NK-92 (cell line): ENCODE results near the gene KRTAP9-6.
"Not testable (repeated sequence)": the region's sequence is repeated elsewhere in the genome, so short reads cannot be mapped to it uniquely, and the experiment has no call there.

Experiments used
- DNase-seq: peaks from one replicate; lab custom pipeline; 2025; ENCODE audit not compliant: unreplicated experiment; lab: John Stamatoyannopoulos, UW

The KRTAP9-6 gene

GRCh38 chr17:41271323-41271722, 6.1 kb downstream of the KRTAP9-6 start:
- not testable (repeated sequence) for DNase-seq

GRCh38 chr17:41271858-41272257, 6.7 kb downstream of the KRTAP9-6 start:
- DNase-seq, result no peak

- not testable (repeated sequence) for DNase-seq
Observed at GRCh38 chr17:41275648-41276190, 10.5 kb downstream of the KRTAP9-6 start, which contains the start of gene KRTAP9-7. Gene KRTAP9-7 (plus strand): TSS chr17:41275698. CDS start chr17:41275698, 0 bp downstream.

GRCh38 chr17:41278176-41278955, 13.2 kb downstream of the KRTAP9-6 start:
- DNase-seq, result no peak

GRCh38 chr17:41284043-41284442, 18.9 kb downstream of the KRTAP9-6 start:
- DNase-seq, result no peak

- DNase-seq, result no peak
Observed at GRCh38 chr17:41284546-41284945, 19.4 kb downstream of the KRTAP9-6 start.

GRCh38 chr17:41287050-41287449, 21.9 kb downstream of the KRTAP9-6 start:
- DNase-seq, result no peak

- DNase-seq, result no peak
Observed at GRCh38 chr17:41294016-41294415, 28.8 kb downstream of the KRTAP9-6 start.

- DNase-seq, result no peak
Observed at GRCh38 chr17:41296846-41297245, 31.7 kb downstream of the KRTAP9-6 start.

GRCh38 chr17:41298458-41299135, 33.4 kb downstream of the KRTAP9-6 start:
- DNase-seq, result no peak

GRCh38 chr17:41301204-41301790, 36.1 kb downstream of the KRTAP9-6 start:
- DNase-seq, result no peak

GRCh38 chr17:41301916-41302901, 37.0 kb downstream of the KRTAP9-6 start, which contains the start of gene KRTAP29-1:
Gene KRTAP29-1 (minus strand): TSS chr17:41302851. CDS start chr17:41302851, 0 bp downstream.
- no peak for DNase-seq

GRCh38 chr17:41302981-41303380, 37.8 kb downstream of the KRTAP9-6 start:
- DNase-seq, result no peak

- DNase-seq, result no peak
Observed at GRCh38 chr17:41304091-41304490, 38.9 kb downstream of the KRTAP9-6 start.

GRCh38 chr17:41307647-41308046, 42.5 kb downstream of the KRTAP9-6 start:
- no peak for DNase-seq

- DNase-seq, result no peak
Observed at GRCh38 chr17:41308251-41308917, 43.2 kb downstream of the KRTAP9-6 start.

- no peak for DNase-seq
Observed at GRCh38 chr17:41308918-41309359, 43.8 kb downstream of the KRTAP9-6 start, which contains the start of gene KRTAP16-1. Gene KRTAP16-1 (minus strand): TSS chr17:41309309. CDS start chr17:41309253, 56 bp downstream.

- no peak for DNase-seq
Observed at GRCh38 chr17:41311111-41311510, 45.9 kb downstream of the KRTAP9-6 start.

GRCh38 chr17:41315204-41315794, 50.1 kb downstream of the KRTAP9-6 start, which contains the start of gene KRTAP17-1:
Gene KRTAP17-1 (minus strand): TSS chr17:41315710. CDS start chr17:41315650, 60 bp downstream.
- no peak for DNase-seq
